ENCODE data around the gene SIPA1L3. TPM values are rescaled to one million over a fixed set of nuclear protein-coding genes. Genes with fewer than 3 reads are reported as not detected.

SIPA1L3 gene
- total and polyA plus RNA-seq, 2 of the 13 experiments (the other 11 are each of a cell fraction or from before 2014, with no cell fraction given): 5.5 to 7.7 TPM

- TF ChIP-seq ARID4A (CRISPR knock-in tag; IDR thresholded peaks at IDR 0.05; ENCODE audit: borderline replicate concordance): peak; percentile 56; the same call in 1 of the 2 replicates
- no peak for TF ChIP-seq FIP1L1 (IDR thresholded peaks at IDR 0.05; ENCODE audit: borderline replicate concordance, insufficient read depth, low read depth, low read length)
- TF ChIP-seq MXD3 (CRISPR knock-in tag; IDR thresholded peaks at IDR 0.05): no peak
- no peak for TF ChIP-seq TEAD2 (CRISPR knock-in tag; IDR thresholded peaks at IDR 0.05)
- no peak for TF ChIP-seq MBD4 (IDR thresholded peaks at IDR 0.05; ENCODE audit: borderline replicate concordance, low read length)
- no peak for TF ChIP-seq ZNF260 (CRISPR knock-in tag; IDR thresholded peaks at IDR 0.05; ENCODE audit: borderline replicate concordance, low read depth)
- no peak for TF ChIP-seq ZIK1 (CRISPR knock-in tag; IDR thresholded peaks at IDR 0.05; ENCODE audit: borderline replicate concordance, low read depth)
- TF ChIP-seq ZNF432 (CRISPR knock-in tag; IDR thresholded peaks at IDR 0.05; ENCODE audit: borderline replicate concordance): no peak
- TF ChIP-seq TAF15 (IDR thresholded peaks at IDR 0.05; ENCODE audit: low read depth, low read length, poor library complexity, severe bottlenecking): no peak
- 0 out of 2 replicates have a peak, but pooled peaks have one; percentile 10 for TF ChIP-seq SMC3 (IDR thresholded peaks at IDR 0.05; ENCODE audit: low read length)
- no peak for TF ChIP-seq ZNF207 (IDR thresholded peaks at IDR 0.05; ENCODE audit: borderline replicate concordance)
- no peak for TF ChIP-seq ZNF816 (CRISPR knock-in tag; IDR thresholded peaks at IDR 0.05; ENCODE audit: borderline replicate concordance)
- TF ChIP-seq ZNF558 (CRISPR knock-in tag; IDR thresholded peaks at IDR 0.05; ENCODE audit: borderline replicate concordance): no peak
- TF ChIP-seq ZNF572 (CRISPR knock-in tag; IDR thresholded peaks at IDR 0.05): no peak
- TF ChIP-seq SIX4 (CRISPR knock-in tag; IDR thresholded peaks at IDR 0.05): peak; percentile 70
- no peak for TF ChIP-seq ZNF557 (CRISPR knock-in tag; IDR thresholded peaks at IDR 0.05)
- TF ChIP-seq ZNF891 (CRISPR knock-in tag; IDR thresholded peaks at IDR 0.05): no peak
- TF ChIP-seq AHR (CRISPR knock-in tag; IDR thresholded peaks at IDR 0.05): no peak
- TF ChIP-seq RCOR2 (CRISPR knock-in tag; IDR thresholded peaks at IDR 0.05): no peak; the same call in 1 of the 2 replicates
- TF ChIP-seq BRD4 (CRISPR knock-in tag; IDR thresholded peaks at IDR 0.05): no peak
- no peak for TF ChIP-seq ZNF841 (CRISPR knock-in tag; IDR thresholded peaks at IDR 0.05; ENCODE audit: borderline replicate concordance)
- TF ChIP-seq ZNF230 (CRISPR knock-in tag; IDR thresholded peaks at IDR 0.05): no peak
- no peak for TF ChIP-seq SKI (IDR thresholded peaks at IDR 0.05; ENCODE audit: partially characterized antibody)
- peak; percentile 32; the same call in 1 of the 2 replicates for TF ChIP-seq ZFX (CRISPR knock-in tag; IDR thresholded peaks at IDR 0.05; ENCODE audit: low read depth)
- no peak for TF ChIP-seq ZNF33B (CRISPR knock-in tag; IDR thresholded peaks at IDR 0.05)
- TF ChIP-seq SRSF1 (optimal IDR thresholded peaks at IDR 0.05; ENCODE audit: low read depth, low read length): no peak
- 0 out of 2 replicates have a peak, but pooled peaks have one; percentile 7 for TF ChIP-seq SP5 (CRISPR knock-in tag; IDR thresholded peaks at IDR 0.05; ENCODE audit: borderline replicate concordance, low read depth)
- TF ChIP-seq, protein P1, sequence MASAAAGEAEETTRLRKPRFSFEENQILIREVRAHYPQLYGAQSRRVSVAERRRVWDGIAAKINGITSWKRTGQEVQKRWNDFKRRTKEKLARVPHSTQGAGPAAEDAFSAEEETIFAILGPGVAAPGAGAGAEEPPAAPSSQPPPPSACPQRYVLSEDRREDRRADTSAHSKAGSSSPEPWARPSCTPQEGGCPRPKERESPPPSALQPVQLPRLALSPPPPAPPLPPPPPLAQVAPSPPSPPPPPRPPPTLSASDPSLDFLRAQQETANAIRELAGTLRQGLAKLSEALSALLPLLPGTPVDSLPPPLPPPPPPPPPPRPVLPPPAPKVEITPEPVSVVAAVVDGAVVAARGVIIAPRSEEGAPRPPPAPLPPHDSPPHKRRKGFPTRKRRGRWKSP (CRISPR knock-in tag; IDR thresholded peaks at IDR 0.05): 0 out of 2 replicates have a peak, but pooled peaks have one; percentile 36
Observed at GRCh38 chr19:37933937-37934358, 26.9 kb downstream of the SIPA1L3 start (continued).
